ENCODE data around the gene DENND2A. TPM values are rescaled to one million over a fixed set of nuclear protein-coding genes. Genes with fewer than 3 reads are reported as not detected.
A peak's percentile ranks its signal among the peaks of the same experiment; 100 is the strongest.
"Not testable (repeated sequence)": the region's sequence is repeated elsewhere in the genome, so short reads cannot be mapped to it uniquely, and the experiment has no call there.

DENND2A gene
- polyA plus RNA-seq, 1 donor = 41.2 TPM

- DNase-seq = peak; percentile 83
Measured at GRCh38 chr7:140586516-140586915, 54.1 kb downstream of the DENND2A start.

DNA sequence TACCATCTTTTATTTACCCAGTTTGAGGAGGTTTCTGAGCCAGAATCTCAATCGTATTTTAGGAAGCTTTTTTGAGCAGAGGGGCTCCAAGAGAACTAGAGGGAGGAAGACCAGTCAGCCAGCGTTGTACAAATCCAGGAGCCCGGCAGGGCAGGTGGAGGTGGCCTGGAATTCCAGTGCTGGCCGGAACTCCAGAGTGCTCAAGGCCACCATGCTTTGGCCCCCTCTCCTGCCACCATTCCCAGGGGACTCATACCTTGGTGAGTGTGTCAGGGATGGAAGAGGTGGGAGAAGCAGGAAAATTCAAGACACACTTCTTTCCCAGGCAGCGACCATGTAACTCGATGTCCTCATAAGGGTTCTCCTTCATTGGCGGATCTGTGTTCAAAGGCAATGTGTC lies 55.3 kb downstream of the DENND2A start:
- DNase-seq = no peak

DNA sequence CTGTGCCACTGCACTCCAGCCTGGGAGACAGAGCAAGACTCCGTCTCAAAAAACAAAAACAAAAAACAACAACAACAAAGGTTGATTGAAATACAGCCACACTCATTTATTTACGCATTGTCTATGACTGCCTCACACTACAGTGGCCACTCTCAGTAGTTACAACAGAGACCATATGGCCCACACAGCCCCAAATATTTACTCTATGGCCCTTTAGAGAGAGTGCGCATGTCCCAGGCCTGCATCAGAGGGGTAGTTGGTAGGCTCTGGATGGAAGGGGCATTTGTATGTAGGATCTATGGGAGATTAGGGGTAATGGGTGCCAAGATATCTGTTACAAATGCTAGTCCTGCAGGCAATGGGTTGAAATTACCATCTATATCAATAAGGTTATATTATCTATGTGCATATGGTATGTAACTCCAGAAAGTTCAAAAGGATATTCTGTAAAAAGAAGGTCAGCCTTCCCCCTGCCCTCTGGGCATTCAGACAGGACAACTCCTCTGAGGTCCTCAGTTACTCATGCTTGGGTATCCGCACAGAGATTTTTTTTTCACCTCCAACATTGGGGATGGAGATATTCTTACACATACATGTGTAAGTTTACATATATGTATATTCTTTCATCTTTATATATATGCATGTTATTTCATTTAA lies 56.3 kb downstream of the DENND2A start:
- DNase-seq = no peak

DNA sequence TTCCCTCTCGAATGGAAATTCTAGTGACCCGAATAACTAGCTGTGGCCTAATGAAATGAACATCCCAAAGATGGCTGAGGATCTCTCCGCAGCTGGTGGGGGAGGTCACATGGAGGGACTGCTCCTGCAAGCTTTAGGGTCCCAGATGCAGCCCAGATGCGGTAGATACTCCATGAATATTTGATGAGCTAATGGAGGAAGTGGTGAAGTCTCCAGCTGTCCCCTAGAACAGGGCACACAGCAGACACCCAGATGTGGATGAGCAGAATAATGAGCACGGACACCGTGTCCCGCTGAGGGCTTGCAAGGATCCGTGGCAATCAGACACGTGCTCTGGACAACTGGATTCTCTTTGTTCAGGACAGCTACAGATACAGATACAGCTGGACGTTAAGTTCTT lies 59.2 kb downstream of the DENND2A start:
- DNase-seq = no peak

- DNase-seq = no peak
Measured at GRCh38 chr7:140577651-140578050, 63.0 kb downstream of the DENND2A start.

DNA sequence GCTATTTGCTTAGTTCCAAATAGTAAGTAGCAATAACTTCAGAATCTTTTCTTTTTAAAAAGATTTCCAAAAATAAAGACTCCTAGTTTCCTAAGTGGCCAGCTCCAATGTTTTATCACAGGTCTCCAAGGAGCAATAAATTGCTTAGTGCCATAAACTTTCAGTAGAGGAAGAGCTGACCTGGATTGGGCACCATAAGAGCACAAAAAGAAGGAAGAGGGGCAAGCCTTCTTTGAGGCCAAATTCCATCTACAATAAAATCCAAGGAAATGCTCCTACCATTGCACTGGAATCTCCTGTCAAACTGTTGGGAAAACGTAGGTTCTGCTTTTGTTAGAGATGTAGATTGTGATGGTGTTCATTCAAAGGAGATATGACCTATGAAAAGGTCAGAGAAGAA lies 64.0 kb downstream of the DENND2A start:
- no peak for DNase-seq

GRCh38 chr7:140571538-140572122 lies 69.0 kb downstream of the DENND2A start:
- no peak for DNase-seq

DNA sequence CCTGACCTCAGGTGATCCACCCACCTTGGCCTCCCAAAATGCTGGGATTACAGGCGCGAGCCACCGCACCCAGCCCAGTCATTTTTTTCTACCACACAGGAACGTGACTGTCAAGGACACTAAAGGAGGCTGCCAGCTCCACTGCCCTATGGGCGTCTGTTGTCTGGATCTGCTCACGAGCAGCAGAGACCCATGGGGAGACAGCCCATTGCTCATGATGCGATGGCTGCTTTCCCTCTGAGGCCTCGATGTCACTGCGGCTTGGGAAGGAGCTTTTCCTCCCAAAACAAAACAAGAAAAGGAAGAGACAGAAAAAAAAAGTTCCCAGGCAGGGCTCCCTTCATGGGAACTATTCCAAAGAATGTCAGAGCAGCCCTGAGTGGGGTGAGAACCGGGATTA lies 70.5 kb downstream of the DENND2A start:
- no peak for DNase-seq

DNA sequence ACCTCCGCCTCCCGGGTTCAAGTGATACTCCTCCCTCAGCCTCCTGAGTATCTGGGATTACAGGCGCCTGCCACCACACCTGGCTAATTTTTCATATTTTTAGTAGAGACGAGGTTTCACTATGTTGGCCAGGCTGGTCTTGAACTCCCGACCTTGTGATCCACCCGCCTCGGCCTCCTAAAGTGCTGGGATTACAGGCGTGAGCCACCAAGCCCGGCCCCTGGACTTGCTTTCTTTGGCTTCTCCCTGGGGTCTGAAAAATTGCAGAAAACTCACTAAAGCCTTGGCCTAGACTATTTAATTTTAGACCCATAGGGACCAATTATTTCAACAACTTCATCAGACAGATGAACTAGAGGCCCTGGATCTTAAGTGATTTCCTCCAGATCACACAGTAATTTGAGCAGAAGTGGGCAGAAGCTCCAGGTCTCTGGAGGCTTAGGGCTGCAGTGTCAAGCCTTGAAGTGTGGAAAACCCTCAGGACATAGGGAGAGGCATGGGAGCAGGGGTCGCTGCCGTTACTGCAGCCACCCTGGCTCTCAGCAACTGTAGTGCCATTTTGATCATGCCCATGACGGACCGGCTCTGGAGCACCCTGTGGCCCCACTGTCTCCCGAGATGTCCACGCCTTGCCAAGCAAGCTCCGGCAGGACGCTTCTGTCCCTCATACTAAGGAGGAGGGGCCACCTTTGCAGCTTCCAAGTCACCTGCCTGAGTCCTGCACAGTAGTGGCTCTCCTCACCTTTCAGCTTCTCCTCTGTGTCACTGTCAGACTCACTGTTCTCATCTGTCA lies 72.4 kb downstream of the DENND2A start:
- DNase-seq = no peak

GRCh38 chr7:140566186-140566585 lies 74.4 kb downstream of the DENND2A start:
- DNase-seq = not testable (repeated sequence)

DNA sequence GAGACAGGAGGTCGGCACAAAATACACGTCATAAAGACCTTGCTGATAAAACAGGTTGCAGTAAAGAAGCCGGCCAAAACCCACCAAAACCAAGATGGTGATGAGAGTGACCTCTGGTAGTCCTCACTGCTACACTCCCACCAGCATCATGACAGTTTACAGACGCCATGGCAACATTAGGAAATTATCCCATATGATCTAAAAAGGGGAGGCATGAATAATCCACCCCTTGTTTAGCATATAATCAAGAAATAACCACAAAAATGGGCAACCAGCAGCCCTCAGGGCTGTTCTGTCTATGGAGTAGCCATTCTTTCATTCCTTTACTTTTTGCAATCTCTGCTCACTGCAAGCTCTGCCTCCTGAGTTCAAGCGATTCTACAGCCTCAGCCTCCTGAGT lies 74.9 kb downstream of the DENND2A start:
- not testable (repeated sequence) for DNase-seq

DNA sequence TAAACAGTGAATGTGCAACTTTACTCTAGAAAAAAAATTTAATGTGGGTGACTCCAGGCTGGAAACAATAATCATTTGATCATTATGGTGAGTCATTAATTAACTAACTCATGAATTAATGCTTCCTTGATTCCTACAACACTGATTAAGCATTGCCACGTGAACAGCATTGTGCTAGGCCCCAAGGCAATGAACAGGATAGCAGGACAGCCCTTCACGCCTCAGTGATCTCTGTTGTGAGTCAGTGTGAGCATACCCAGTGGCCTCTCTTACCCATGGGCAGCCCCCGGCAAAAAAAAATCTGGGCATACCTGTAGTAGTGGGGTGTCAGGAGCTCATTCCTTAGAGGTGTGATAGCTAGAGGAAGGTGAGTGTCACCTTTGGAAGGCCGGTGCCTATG lies 76.0 kb downstream of the DENND2A start:
- no peak for DNase-seq

DNA sequence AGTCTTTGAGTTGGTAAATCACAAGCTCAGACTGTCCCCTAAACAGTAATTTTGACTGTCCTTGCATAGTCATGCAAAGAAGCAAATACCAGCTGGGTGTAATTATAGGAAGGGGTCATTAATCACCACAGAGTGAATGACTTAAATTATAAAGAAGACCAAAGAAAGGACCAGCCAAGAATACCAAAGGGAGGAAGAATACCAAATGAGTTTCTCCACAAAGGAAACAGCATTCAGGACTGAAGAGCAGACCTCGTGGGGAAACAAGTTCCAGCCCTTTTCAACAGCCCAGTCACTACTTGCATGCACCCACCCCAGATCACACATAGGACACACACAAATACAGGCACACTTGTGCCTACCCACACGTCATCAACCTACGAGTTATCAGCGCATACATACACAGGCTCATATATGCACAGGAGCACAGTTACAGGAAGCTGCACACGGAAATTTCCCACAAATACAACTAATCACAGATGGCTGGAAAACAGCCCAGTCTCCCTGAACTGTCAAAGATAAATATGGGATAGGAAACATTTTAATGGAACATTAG lies 77.6 kb downstream of the DENND2A start:
- no peak for DNase-seq

DNA sequence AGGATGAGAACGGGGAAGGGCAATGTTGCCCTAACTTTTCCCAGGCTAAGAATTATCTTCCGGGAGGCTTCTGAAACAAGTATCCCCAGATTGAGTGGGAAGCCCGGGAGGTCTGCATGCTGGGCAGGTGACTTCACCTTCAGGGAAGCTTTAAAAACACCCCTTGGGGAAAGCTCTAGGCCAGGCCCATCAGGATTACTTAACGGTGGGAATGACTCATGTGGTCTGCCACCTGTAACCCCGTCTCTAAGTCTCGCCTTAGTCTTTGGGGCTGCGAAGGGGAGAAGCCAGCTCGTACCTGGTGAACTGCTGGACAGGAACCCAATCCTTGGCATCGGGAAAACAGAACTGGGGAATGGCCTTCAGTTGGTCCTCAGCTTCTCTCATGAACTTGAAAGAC lies 81.2 kb downstream of the DENND2A start:
- no peak for DNase-seq

- DNase-seq = no peak
Measured at GRCh38 chr7:140557809-140558518, 82.6 kb downstream of the DENND2A start.

DNA sequence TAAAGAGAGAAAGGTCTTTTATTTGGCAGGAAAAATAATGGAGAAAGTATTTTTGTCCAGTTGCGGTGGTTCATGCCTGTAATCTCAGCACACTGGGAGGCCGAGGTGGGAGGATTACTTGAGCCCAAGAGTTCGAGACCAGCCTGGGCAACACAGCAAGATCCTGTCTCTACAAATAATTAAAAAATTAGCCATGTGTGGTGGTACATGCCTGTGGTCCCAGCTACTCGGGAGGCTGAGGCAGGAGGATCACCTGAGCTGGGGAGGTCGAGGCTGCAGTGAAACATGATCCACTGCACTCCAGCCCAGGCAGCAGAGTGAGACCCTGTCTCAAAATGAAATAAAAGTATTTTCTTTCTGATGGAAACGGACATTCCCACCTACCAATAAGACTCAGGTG lies 83.5 kb downstream of the DENND2A start:
- DNase-seq = no peak

DNA sequence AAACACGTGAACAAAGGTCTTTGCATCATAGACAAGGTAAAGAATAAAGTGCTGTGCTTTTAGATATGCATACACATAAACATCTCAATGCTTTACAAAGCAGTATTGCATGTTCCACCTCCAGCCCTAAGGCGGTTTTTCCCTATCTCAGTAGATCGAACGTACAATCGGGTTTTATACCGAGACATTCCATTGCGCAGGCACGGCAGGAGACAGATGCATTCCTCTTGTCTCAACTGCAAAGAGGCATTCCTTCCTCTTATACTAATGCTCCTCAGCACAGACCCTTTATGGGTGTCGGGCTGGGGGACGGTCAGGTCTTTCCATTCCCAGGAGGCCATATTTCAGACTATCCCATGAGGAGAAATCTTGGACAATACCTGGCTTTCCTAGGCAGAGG lies 87.4 kb downstream of the DENND2A start:
- DNase-seq = not testable (repeated sequence)

- no peak for DNase-seq
Measured at GRCh38 chr7:140552240-140552679, 88.4 kb downstream of the DENND2A start.

- no peak for DNase-seq
Measured at GRCh38 chr7:140551355-140552239, 89.0 kb downstream of the DENND2A start.

DNA sequence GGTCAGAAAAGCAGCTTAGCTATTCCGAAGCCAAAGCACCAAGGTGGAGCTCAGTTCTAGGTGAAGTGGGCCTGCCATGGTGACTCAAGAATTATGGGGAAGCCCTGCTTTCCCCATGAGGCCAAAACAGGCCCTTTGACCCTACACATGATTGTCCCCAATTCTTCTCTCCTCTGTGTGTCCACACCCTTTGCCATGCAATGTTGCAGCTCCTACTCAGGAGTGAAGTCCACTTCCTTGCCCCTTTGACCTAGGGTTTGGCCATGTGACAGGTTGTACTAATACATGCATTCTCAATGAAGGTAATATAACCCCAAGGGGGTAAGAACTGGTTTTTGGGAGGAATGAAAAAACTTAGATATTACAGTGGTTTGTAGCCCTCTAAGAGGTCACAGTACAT lies 93.7 kb downstream of the DENND2A start:
- no peak for DNase-seq

DNA sequence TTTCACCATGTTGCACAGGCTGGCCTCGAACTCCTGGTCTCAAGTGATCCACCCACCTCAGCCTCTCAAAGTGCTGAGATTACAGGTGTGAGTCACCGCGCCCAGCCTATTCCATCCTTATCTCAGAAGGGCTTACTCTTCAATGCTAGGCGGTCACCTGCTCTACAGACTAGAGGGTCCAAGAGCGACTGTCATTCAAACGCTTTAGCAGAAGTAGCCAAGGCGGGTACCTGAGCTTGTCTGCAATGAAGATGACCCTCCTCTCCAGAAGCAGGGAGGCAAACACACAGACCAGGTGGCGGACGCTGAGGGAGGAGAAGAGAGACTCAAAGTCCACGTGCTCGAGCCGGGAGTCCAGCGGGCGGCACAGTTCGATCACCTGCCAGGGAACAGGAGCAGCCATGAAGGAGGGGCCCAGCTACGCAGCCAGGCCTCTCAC lies 96.2 kb downstream of the DENND2A start:
- DNase-seq = no peak

DNA sequence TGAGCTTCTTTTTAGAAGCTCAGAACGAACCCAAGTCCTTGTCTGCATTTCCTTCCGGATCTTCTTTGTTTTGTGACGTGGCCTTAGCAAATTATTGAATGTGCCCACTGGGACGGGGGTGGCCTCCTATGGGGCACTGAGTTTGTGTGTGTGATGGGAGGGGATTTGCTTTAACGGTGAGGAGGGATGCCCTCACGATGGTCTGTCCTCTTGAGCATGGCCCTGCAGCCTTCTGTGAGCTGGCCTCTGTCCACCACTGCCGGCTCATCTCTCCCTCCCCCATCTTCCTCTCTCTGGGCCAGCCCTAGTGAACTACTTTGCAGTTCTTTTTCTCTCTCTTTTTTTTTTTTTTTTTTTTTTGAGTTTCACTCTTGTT lies 98.4 kb downstream of the DENND2A start:
- peak; percentile 82 for DNase-seq
